Psoas muscle (tissue), 8 donors: ENCODE results near the gene CGB2. TPM values are rescaled to one million over a fixed set of nuclear protein-coding genes. Genes with fewer than 3 reads are reported as not detected.

Source experiments
- ATAC-seq, 4 donors: fragments of 200-7000 bp; cut with Tn5 transposase; one replicate each; pipeline ENCODE4 v1.9.1; 2020; ENCODE audit warnings: moderate library complexity in 3 of 4, mild to moderate bottlenecking in 2 of 4
- DNase-seq, 2 donors: peaks; one replicate each; pipeline ENCODE4 v3.0.0-alpha.2; 2020
- H3K27ac ChIP-seq: fragments of 200-600 bp; one replicate; pipeline ENCODE4 v1.8.0; 2022
- H3K27me3 ChIP-seq, 3 donors: fragments of 200-600 bp in 1 of 3; one replicate each; pipeline versions ENCODE4 v1.6.1 to v1.8.0; 2013 to 2022; ENCODE audit warnings: low read length in 2 of 3, mild to moderate bottlenecking in 2 of 3, moderate library complexity in 1 of 3; ENCODE audit not compliant: insufficient read depth in 3 of 3
- H3K36me3 ChIP-seq, 2 donors: fragments of 200-600 bp in 1 of 2; one replicate each; pipeline versions ENCODE4 v1.6.1 to v1.8.0; 2013 to 2022; ENCODE audit warnings: low read depth in 1 of 2, mild to moderate bottlenecking in 1 of 2, moderate library complexity in 1 of 2; ENCODE audit not compliant: insufficient read depth in 1 of 2
- H3K4me1 ChIP-seq: fragments of 200-600 bp; one replicate; pipeline ENCODE4 v1.8.0; 2022
- H3K4me3 ChIP-seq: fragments of 200-600 bp; one replicate; pipeline ENCODE4 v1.8.0; 2022; ENCODE audit warnings: mild to moderate bottlenecking
- H3K9me3 ChIP-seq: fragments of 200-600 bp; one replicate; pipeline ENCODE4 v1.8.0; 2022
- CTCF ChIP-seq: fragments of 200-600 bp; IDR thresholded peaks from one replicate; pipeline ENCODE4 v1.8.0; 2022; ENCODE audit warnings: antibody characterized with exemption
- WGBS, 3 donors: extraction: QIAGEN DNeasy Blood & Tissue Kit; methylation state at CpG; one replicate each; pipeline versions ENCODE4 v1.1.6 to v1.1.7; 2013; 5-methylcytosine and 5-hydroxymethylcytosine counted together
- intact Hi-C, 2 donors: fragments of 100-400 bp; cut with DNase I; formaldehyde crosslinking; loops; one replicate each; pipeline versions ENCODE4 v1.11.0 to v1.14.2; 2022
- polyA plus RNA-seq, 3 donors: library from polyadenylated mRNA; stranded (reverse); fragments of 200-250 nt; gene quantifications; one replicate each; pipeline ENCODE4 v1.2.3, GENCODE V29; 2013
- total RNA-seq, 4 donors: library from RNA; stranded (reverse); fragmentation: NEBNext Ultra II Directional in 2 of 4; extraction: Animal tissue kit (Norgen Biotek cat#: 25700) in 2 of 4; gene quantifications; one replicate each; pipeline versions ENCODE4 v1.2.1 to v1.2.4, GENCODE V29; 2021 to 2023
- donor health status: healthy with polysubstance abuse.
- donor health status: DM: no; HTN: no; CAD: no; lungs with moderate emphysema.
- donor health status: Bipolar disorder and iron deficiency.
- donor health status: healthy.
- donor health status: DM: yes; HTN: yes; CAD: no.
- donor health status: DM: no; HTN: no; CAD: no.
- donor health status: DM: no; HTN: no; CAD: no.
- donor health status: DM: yes; HTN: yes; CAD: no.

CGB2 gene
- total and polyA plus RNA-seq, 7 donors: 0.10 TPM; not detected in 6

DNA sequence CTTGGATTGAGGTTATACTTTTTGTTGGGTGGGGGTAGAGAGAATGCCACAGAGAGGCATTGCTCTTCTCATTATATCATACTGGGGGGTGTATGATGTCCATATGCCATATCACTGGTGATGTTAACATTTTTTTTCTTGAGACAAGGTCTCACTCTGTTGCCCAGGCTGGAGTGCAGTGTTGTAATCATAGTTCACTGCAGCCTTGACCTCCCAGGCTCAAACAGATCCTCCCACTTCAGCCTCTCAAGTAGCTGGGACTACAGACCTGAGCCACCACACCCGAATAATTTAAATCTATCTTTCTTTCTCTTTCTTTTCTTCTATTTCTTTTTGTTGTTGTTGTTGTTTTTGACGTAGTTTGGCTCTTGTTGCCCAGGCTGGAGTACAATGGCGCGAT, 48.7 kb downstream of the CGB2 start:
- 77 to 88% (median 87%) methylated on average over 4 of the region's 4 CpGs for WGBS, 3 donors
- Histone ChIP-seq H3K27me3 (no peaks in the 10 kb centered on the region), H3K4me3 (no peak overlapping the region), H3K9me3 (no peaks in the 10 kb centered on the region), H3K36me3 (no peaks in the 10 kb centered on the region), H3K4me1 (peaks cover 4% of the 10 kb centered on the region), H3K27ac (no peak overlapping the region)
- intact Hi-C loops: no loop called here
- ATAC-seq (no peak), DNase-seq (no peak)
- TF ChIP-seq CTCF: no peak

DNA sequence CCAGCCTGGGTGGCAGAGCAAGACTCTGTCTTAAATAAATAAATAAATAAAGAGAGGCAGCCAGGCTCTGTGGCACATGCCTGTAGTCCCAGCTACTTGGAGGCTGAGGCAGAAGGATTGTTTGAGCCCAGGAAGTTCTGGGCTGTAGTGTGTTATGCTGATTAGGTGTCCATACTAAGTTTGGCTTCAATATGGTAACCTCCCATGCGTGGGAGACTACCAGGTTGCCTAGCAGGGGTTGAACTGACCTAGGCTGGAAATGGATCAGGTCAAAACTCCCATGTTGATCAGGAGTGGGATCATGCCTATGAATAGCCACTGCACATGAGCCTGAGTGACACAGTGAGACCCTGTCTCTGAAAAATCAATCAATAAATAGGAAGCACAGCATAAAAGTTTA, 49.6 kb downstream of the CGB2 start:
- DNase-seq (no peak), ATAC-seq (no peak)
- peaks cover 4% of the 10 kb centered on the region for H3K4me1 ChIP-seq
- H3K27me3 ChIP-seq: no peaks in the 10 kb centered on the region
- 77 to 86% (median 86%) methylated on average over 1 of the region's 1 CpG for WGBS, 3 donors
- H3K4me3 ChIP-seq: no peak overlapping the region
- no peak for TF ChIP-seq CTCF
- no peak overlapping the region for H3K27ac ChIP-seq
- no peaks in the 10 kb centered on the region for H3K36me3 ChIP-seq
- intact Hi-C loops: no loop called here
- H3K9me3 ChIP-seq: no peaks in the 10 kb centered on the region

Other genes starting within 250 kb of the CGB2 start
- 10 to 100 TPM; 24.6 to 48.5 (median 29.9) TPM for gene BCAT2, start 220.9 kb upstream of the CGB2 start, total RNA-seq
- 10 to 100 TPM; 14.4 to 22.9 (median 20.0) TPM for gene BCAT2, start 220.9 kb upstream of the CGB2 start, polyA plus RNA-seq
- 1 to 10 TPM in 1 of 4 donors, under 1 TPM in 3; 0.61 to 1.2 (median 0.80) TPM for gene HSD17B14, start 195.4 kb upstream of the CGB2 start, total RNA-seq
- gene HSD17B14, start 195.4 kb upstream of the CGB2 start, polyA plus RNA-seq: under 1 TPM; 0.15 to 0.66 (median 0.29) TPM
- gene PLEKHA4, start 163.3 kb upstream of the CGB2 start, total RNA-seq: 10 to 100 TPM in 3 of 4 donors, 1 to 10 TPM in 1; 9.4 to 30.0 (median 20.2) TPM
- gene PLEKHA4, start 163.3 kb upstream of the CGB2 start, polyA plus RNA-seq: 10 to 100 TPM; 11.1 to 14.9 (median 12.3) TPM
- 10 to 100 TPM; 34.5 to 93.4 (median 41.3) TPM for gene PPP1R15A, start 159.5 kb upstream of the CGB2 start, total RNA-seq
- 10 to 100 TPM; 61.1 to 86.3 (median 83.7) TPM for gene PPP1R15A, start 159.5 kb upstream of the CGB2 start, polyA plus RNA-seq
- gene TULP2, start 133.1 kb upstream of the CGB2 start, total RNA-seq: under 1 TPM in 2 of 4 donors, not detected in 2; 0.13 to 0.17 TPM
- under 1 TPM in 2 of 3 donors, not detected in 1; 0.06 to 0.07 TPM for gene TULP2, start 133.1 kb upstream of the CGB2 start, polyA plus RNA-seq
- 100 to 1,000 TPM in 2 of 4 donors, 10 to 100 TPM in 2; 86.4 to 143 (median 101) TPM for gene NUCB1, start 131.6 kb upstream of the CGB2 start, total RNA-seq
- gene NUCB1, start 131.6 kb upstream of the CGB2 start, polyA plus RNA-seq: 10 to 100 TPM; 49.9 to 97.1 (median 90.7) TPM
- gene DHDH, start 98.2 kb upstream of the CGB2 start, total RNA-seq: under 1 TPM in 1 of 4 donors, not detected in 3; 0.21 TPM
- under 1 TPM in 1 of 3 donors, not detected in 2; 0.14 TPM for gene DHDH, start 98.2 kb upstream of the CGB2 start, polyA plus RNA-seq
- gene BAX, start 77.0 kb upstream of the CGB2 start, total RNA-seq: 10 to 100 TPM; 16.8 to 24.4 (median 22.0) TPM
- gene BAX, start 77.0 kb upstream of the CGB2 start, polyA plus RNA-seq: 10 to 100 TPM; 20.7 to 66.1 (median 35.6) TPM
- 1,000 to 10,000 TPM in 3 of 4 donors, 100 to 1,000 TPM in 1; 802 to 2,269 (median 1,158) TPM for gene FTL, start 66.6 kb upstream of the CGB2 start, total RNA-seq
- gene FTL, start 66.6 kb upstream of the CGB2 start, polyA plus RNA-seq: 1,000 to 10,000 TPM; 1,296 to 1,753 (median 1,467) TPM
- 100 to 1,000 TPM; 147 to 331 (median 238) TPM for gene GYS1, start 38.6 kb upstream of the CGB2 start, total RNA-seq
- 10 to 100 TPM; 30.9 to 61.3 (median 58.9) TPM for gene GYS1, start 38.6 kb upstream of the CGB2 start, polyA plus RNA-seq
- 10 to 100 TPM; 61.1 to 87.4 (median 81.8) TPM for gene RUVBL2, start 38.0 kb upstream of the CGB2 start, total RNA-seq
- 10 to 100 TPM; 62.7 to 76.5 (median 69.5) TPM for gene RUVBL2, start 38.0 kb upstream of the CGB2 start, polyA plus RNA-seq
- not detected for gene LHB, start 14.8 kb upstream of the CGB2 start, total RNA-seq
- gene LHB, start 14.8 kb upstream of the CGB2 start, polyA plus RNA-seq: under 1 TPM in 1 of 3 donors, not detected in 2; 0.32 TPM
- not detected for gene CGB3, start 7.6 kb upstream of the CGB2 start, total RNA-seq
- not detected for gene CGB3, start 7.6 kb upstream of the CGB2 start, polyA plus RNA-seq
- not detected for gene CGB1, start 5.0 kb downstream of the CGB2 start, total RNA-seq
- gene CGB1, start 5.0 kb downstream of the CGB2 start, polyA plus RNA-seq: not detected
- not detected for gene CGB5, start 12.0 kb downstream of the CGB2 start, total RNA-seq
- gene CGB5, start 12.0 kb downstream of the CGB2 start, polyA plus RNA-seq: under 1 TPM in 1 of 3 donors, not detected in 2; 0.06 TPM
- not detected for gene CGB8, start 17.2 kb downstream of the CGB2 start, total RNA-seq
- not detected for gene CGB8, start 17.2 kb downstream of the CGB2 start, polyA plus RNA-seq
- under 1 TPM; 0.20 to 0.46 (median 0.41) TPM for gene CGB7, start 25.9 kb downstream of the CGB2 start, total RNA-seq
- 1 to 10 TPM in 1 of 3 donors, under 1 TPM in 2; 0.52 to 1.1 (median 0.56) TPM for gene CGB7, start 25.9 kb downstream of the CGB2 start, polyA plus RNA-seq
- gene NTF4, start 32.9 kb downstream of the CGB2 start, total RNA-seq: 1 to 10 TPM; 1.8 to 6.9 (median 5.1) TPM
- gene NTF4, start 32.9 kb downstream of the CGB2 start, polyA plus RNA-seq: 1 to 10 TPM; 5.6 to 7.4 (median 6.4) TPM
- 10 to 100 TPM in 3 of 4 donors, 1 to 10 TPM in 1; 9.7 to 21.4 (median 17.2) TPM for gene KCNA7, start 40.8 kb downstream of the CGB2 start, total RNA-seq
- 10 to 100 TPM; 12.6 to 23.9 (median 17.0) TPM for gene KCNA7, start 40.8 kb downstream of the CGB2 start, polyA plus RNA-seq
- 100 to 1,000 TPM in 3 of 4 donors, 10 to 100 TPM in 1; 89.1 to 133 (median 111) TPM for gene SNRNP70, start 53.6 kb downstream of the CGB2 start, total RNA-seq
- gene SNRNP70, start 53.6 kb downstream of the CGB2 start, polyA plus RNA-seq: 100 to 1,000 TPM in 1 of 3 donors, 10 to 100 TPM in 2; 83.2 to 123 (median 85.3) TPM
- 10 to 100 TPM; 11.8 to 27.9 (median 22.3) TPM for gene LIN7B, start 82.5 kb downstream of the CGB2 start, total RNA-seq
- 10 to 100 TPM; 13.9 to 24.3 (median 15.8) TPM for gene LIN7B, start 82.5 kb downstream of the CGB2 start, polyA plus RNA-seq
- gene C19orf73, start 87.3 kb downstream of the CGB2 start, total RNA-seq: 1 to 10 TPM in 2 of 4 donors, under 1 TPM in 2; 0.54 to 1.6 (median 1.2) TPM
- 1 to 10 TPM; 1.7 to 1.9 (median 1.9) TPM for gene C19orf73, start 87.3 kb downstream of the CGB2 start, polyA plus RNA-seq
- gene PPFIA3, start 87.7 kb downstream of the CGB2 start, total RNA-seq: 1 to 10 TPM; 1.4 to 3.8 (median 2.6) TPM
- gene PPFIA3, start 87.7 kb downstream of the CGB2 start, polyA plus RNA-seq: 1 to 10 TPM; 2.6 to 5.0 (median 3.2) TPM
- 100 to 1,000 TPM; 250 to 405 (median 298) TPM for gene HRC, start 123.5 kb downstream of the CGB2 start, total RNA-seq
- gene HRC, start 123.5 kb downstream of the CGB2 start, polyA plus RNA-seq: 100 to 1,000 TPM in 2 of 3 donors, 10 to 100 TPM in 1; 32.9 to 160 (median 105) TPM
- 10 to 100 TPM in 3 of 4 donors, 1 to 10 TPM in 1; 9.5 to 20.6 (median 16.2) TPM for gene TRPM4, start 125.9 kb downstream of the CGB2 start, total RNA-seq
- 1 to 10 TPM; 6.5 to 8.7 (median 6.7) TPM for gene TRPM4, start 125.9 kb downstream of the CGB2 start, polyA plus RNA-seq